Heart left ventricle (tissue), 13 donors: ENCODE measurements around the gene RUNX3.

Source experiments
- POLR2A ChIP-seq, 2 donors: fragments of 450-650 bp; IDR thresholded peaks; one replicate each; pipeline ENCODE4 v1.6.1; 2017; ENCODE audit warnings: antibody characterized with exemption in 2 of 2, mild to moderate bottlenecking in 2 of 2, moderate library complexity in 2 of 2
- TF ChIP-seq, protein P1 (sequence below), 12 donors: fragments of 200-600 bp; sonication (generic) in 4 of 12; IDR thresholded peaks; one replicate each; pipeline versions ENCODE4 v1.5.0 to v1.8.0; 2018 to 2022; ENCODE audit warnings: antibody characterized with exemption in 12 of 12, mild to moderate bottlenecking in 5 of 12
- donor health status: ischemic (EF 13 %, LVEDD 7.1; RV severe dilation, severe dysfunction).
- donor health status: DM: no; HTN: yes; CAD: no.
- donor health status: DM: no; HTN: no; CAD: no.
- donor health status: ischemic (EF 25% LVEDD 6.9; RV normal size, moderate dysfunction).
- donor health status: ischemic (EF 25% LVEDD 5.7; RV mildly dilated, moderate dysfunction).
- donor health status: ischemic (EF 35%, LVEDD 5.7; RV mildly dilated, moderate dysfunction).
- donor health status: nonischemic (EF 11% LVEDD 7.7; RV severe dilation, severe dysfunction).
- donor health status: DM: yes; HTN: yes; CAD: no.
- donor health status: PGD.
- donor health status: ischemic (EF 29% LVEDD 5.4; RV normal size, mild dysfunction).
- donor health status: nonischemic (EF 23%, LVEDD 6.1; RV moderate dilation, normal function).

DNA sequence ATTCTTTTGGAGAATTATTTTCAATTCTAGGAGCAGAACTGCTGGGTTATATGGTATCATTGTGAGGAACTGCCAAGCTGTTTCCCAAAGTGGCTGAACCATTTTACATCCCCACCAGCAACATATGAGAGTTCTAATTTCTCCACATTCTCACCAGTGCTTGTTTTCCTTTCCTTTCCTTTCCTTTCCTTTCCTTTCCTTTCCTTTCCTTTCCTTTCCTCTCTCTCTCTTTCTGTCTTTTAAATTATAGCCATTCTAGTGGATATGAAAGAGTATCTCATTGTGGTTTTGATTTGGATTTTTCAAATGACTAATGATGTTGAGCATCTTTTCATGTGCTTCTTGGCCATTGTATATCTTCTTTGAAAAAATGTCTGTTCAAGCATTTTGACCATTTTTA lies 45.3 kb downstream of the RUNX3 start:
- TF ChIP-seq, protein P1, sequence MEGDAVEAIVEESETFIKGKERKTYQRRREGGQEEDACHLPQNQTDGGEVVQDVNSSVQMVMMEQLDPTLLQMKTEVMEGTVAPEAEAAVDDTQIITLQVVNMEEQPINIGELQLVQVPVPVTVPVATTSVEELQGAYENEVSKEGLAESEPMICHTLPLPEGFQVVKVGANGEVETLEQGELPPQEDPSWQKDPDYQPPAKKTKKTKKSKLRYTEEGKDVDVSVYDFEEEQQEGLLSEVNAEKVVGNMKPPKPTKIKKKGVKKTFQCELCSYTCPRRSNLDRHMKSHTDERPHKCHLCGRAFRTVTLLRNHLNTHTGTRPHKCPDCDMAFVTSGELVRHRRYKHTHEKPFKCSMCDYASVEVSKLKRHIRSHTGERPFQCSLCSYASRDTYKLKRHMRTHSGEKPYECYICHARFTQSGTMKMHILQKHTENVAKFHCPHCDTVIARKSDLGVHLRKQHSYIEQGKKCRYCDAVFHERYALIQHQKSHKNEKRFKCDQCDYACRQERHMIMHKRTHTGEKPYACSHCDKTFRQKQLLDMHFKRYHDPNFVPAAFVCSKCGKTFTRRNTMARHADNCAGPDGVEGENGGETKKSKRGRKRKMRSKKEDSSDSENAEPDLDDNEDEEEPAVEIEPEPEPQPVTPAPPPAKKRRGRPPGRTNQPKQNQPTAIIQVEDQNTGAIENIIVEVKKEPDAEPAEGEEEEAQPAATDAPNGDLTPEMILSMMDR (IDR thresholded peaks at IDR 0.05) = no peak
- no peak for TF ChIP-seq POLR2A (IDR thresholded peaks at IDR 0.05)
